CD14-positive monocyte (primary cell): Measurements from ENCODE around the gene NKD2. TPM values are rescaled to one million over a fixed set of nuclear protein-coding genes. Genes with fewer than 3 reads are reported as not detected.
A peak's percentile ranks its signal among the peaks of the same experiment; 100 is the strongest.

Source experiments
- DNase-seq, 3 donors: peaks; one replicate each; pipeline ENCODE4 v3.0.0-alpha.2; 2011 to 2022
- H2AFZ ChIP-seq: 2 replicates; pipeline ENCODE4 v1.6.0; 2012; ENCODE audit warnings: mild to moderate bottlenecking, low read depth, low read length, inconsistent platforms; ENCODE audit not compliant: insufficient read depth, poor library complexity, severe bottlenecking
- H3K27ac ChIP-seq, 2 donors: 1 replicate in 1 of 2; 2 replicates in 1 of 2; pipeline ENCODE4 v1.5.1; 2012 to 2013; ENCODE audit warnings: low read length in 2 of 2, control low read depth in 1 of 2, inconsistent platforms in 1 of 2, low read depth in 1 of 2, mild to moderate bottlenecking in 1 of 2
- H3K27me3 ChIP-seq, 2 donors: one replicate each; pipeline versions ENCODE4 v1.6.0 to v1.6.1; 2011 to 2013; ENCODE audit warnings: low read length in 2 of 2; ENCODE audit not compliant: control insufficient read depth in 2 of 2, insufficient read depth in 2 of 2
- H3K36me3 ChIP-seq, 2 donors: replicated peaks in 1 of 2; 1 replicate in 1 of 2; 2 replicates in 1 of 2; pipeline versions ENCODE4 v1.5.1 to v1.6.1; 2012 to 2013; ENCODE audit warnings: low read length in 2 of 2, control low read depth in 1 of 2, inconsistent platforms in 1 of 2, mild to moderate bottlenecking in 1 of 2; ENCODE audit not compliant: insufficient read depth in 2 of 2, control insufficient read depth in 1 of 2
- H3K4me1 ChIP-seq, 2 donors: 1 replicate in 1 of 2; 2 replicates in 1 of 2; pipeline versions ENCODE4 v1.5.1 to v1.6.1; 2012 to 2013; ENCODE audit warnings: low read length in 2 of 2, control low read depth in 1 of 2, inconsistent platforms in 1 of 2, mild to moderate bottlenecking in 1 of 2, moderate library complexity in 1 of 2; ENCODE audit not compliant: insufficient read depth in 2 of 2, control insufficient read depth in 1 of 2
- H3K4me2 ChIP-seq: replicated peaks from 2 replicates; pipeline ENCODE3; 2012; ENCODE audit warnings: low read length, moderate library complexity, mild to moderate bottlenecking; ENCODE audit not compliant: poor library complexity, severe bottlenecking; ENCODE audit errors: extremely low read depth
- H3K4me3 ChIP-seq, 3 experiments: fragments of 200-600 bp in 1 of 3; sonication (generic) in 1 of 3; replicated peaks in 1 of 3; 1 replicate in 2 of 3; 2 replicates in 1 of 3; pipeline ENCODE4 v1.5.1; 2011 to 2013; ENCODE audit warnings: low read length in 3 of 3, mild to moderate bottlenecking in 3 of 3, control low read depth in 2 of 3, low read depth in 2 of 3, inconsistent platforms in 1 of 3, moderate library complexity in 1 of 3
- H3K79me2 ChIP-seq: 2 replicates; pipeline ENCODE4 v1.6.0; 2012; ENCODE audit warnings: mild to moderate bottlenecking, control low read depth, inconsistent platforms, low read length, moderate library complexity; ENCODE audit not compliant: insufficient read depth
- H3K9ac ChIP-seq: 2 replicates; pipeline ENCODE4 v1.6.0; 2017; ENCODE audit warnings: low read length, mild to moderate bottlenecking; ENCODE audit not compliant: insufficient read depth, poor library complexity, severe bottlenecking
- H3K9me3 ChIP-seq, 2 donors: replicated peaks in 1 of 2; 1 replicate in 1 of 2; 2 replicates in 1 of 2; pipeline versions ENCODE4 v1.5.1 to v1.6.1; 2012 to 2013; ENCODE audit warnings: low read length in 2 of 2, control low read depth in 1 of 2; ENCODE audit not compliant: control insufficient read depth in 1 of 2, insufficient read depth in 1 of 2
- H4K20me1 ChIP-seq: 2 replicates; pipeline ENCODE4 v1.6.0; 2012; ENCODE audit warnings: mild to moderate bottlenecking, low read length, control low read depth, moderate library complexity; ENCODE audit not compliant: insufficient read depth
- H3K27ac Mint-ChIP-seq, 7 donors: one replicate each; pipeline ENCODE4 v1.8.0; 2020; ENCODE audit warnings: mild to moderate bottlenecking in 7 of 7, mixed read lengths in 7 of 7, moderate library complexity in 6 of 7, inconsistent platforms in 2 of 7
- H3K27me3 Mint-ChIP-seq, 3 donors: one replicate each; pipeline ENCODE4 v1.8.0; 2021 to 2022; ENCODE audit warnings: low read depth in 3 of 3, mild to moderate bottlenecking in 3 of 3, mixed read lengths in 3 of 3, moderate library complexity in 3 of 3, inconsistent platforms in 1 of 3
- H3K36me3 Mint-ChIP-seq, 2 donors: one replicate each; pipeline ENCODE4 v1.8.0; 2020; ENCODE audit warnings: mixed read lengths in 2 of 2, inconsistent platforms in 1 of 2, mild to moderate bottlenecking in 1 of 2
- H3K4me1 Mint-ChIP-seq: one replicate; pipeline ENCODE4 v1.8.0; 2020; ENCODE audit warnings: mild to moderate bottlenecking, mixed read lengths
- H3K4me3 Mint-ChIP-seq, 2 donors: one replicate each; pipeline ENCODE4 v1.8.0; 2020; ENCODE audit warnings: mild to moderate bottlenecking in 2 of 2, mixed read lengths in 2 of 2, moderate library complexity in 1 of 2
- H3K9me3 Mint-ChIP-seq, 7 donors: one replicate each; pipeline ENCODE4 v1.8.0; 2020 to 2022; ENCODE audit warnings: mixed read lengths in 7 of 7, mild to moderate bottlenecking in 6 of 7, moderate library complexity in 6 of 7, inconsistent platforms in 2 of 7
- WGBS: methylation state at CpG from one replicate; pipeline ENCODE4 v1.1.5; 2013; ENCODE audit warnings: missing lambda C conversion rate; ENCODE audit not compliant: insufficient coverage; 5-methylcytosine and 5-hydroxymethylcytosine counted together
- intact Hi-C, 2 donors: fragments of 100-400 bp; cut with micrococcal nuclease; formaldehyde crosslinking; loops; one replicate each; pipeline versions ENCODE4 v1.15.0 to v1.15.1; 2023
- polyA plus RNA-seq, 3 donors: library from polyadenylated mRNA; depleted of rRNA in 1 of 3; unstranded in 2 of 3; stranded (reverse) in 1 of 3; fragments of 300-500 nt in 2 of 3; fragments of >200 nt in 1 of 3; fragmentation: Illumina TruSeq in 2 of 3; gene quantifications; 1 replicate in 2 of 3; 2 replicates in 1 of 3; pipeline ENCODE4 v1.2.3, GENCODE V29; 2012 to 2021
- TF ChIP-seq, protein P1 (sequence below): fragments of 200-600 bp; IDR thresholded peaks from one replicate; pipeline ENCODE4 v1.8.0; 2022; ENCODE audit warnings: antibody characterized with exemption, mild to moderate bottlenecking

Gene NKD2
- polyA plus RNA-seq, 3 donors: not detected

DNA sequence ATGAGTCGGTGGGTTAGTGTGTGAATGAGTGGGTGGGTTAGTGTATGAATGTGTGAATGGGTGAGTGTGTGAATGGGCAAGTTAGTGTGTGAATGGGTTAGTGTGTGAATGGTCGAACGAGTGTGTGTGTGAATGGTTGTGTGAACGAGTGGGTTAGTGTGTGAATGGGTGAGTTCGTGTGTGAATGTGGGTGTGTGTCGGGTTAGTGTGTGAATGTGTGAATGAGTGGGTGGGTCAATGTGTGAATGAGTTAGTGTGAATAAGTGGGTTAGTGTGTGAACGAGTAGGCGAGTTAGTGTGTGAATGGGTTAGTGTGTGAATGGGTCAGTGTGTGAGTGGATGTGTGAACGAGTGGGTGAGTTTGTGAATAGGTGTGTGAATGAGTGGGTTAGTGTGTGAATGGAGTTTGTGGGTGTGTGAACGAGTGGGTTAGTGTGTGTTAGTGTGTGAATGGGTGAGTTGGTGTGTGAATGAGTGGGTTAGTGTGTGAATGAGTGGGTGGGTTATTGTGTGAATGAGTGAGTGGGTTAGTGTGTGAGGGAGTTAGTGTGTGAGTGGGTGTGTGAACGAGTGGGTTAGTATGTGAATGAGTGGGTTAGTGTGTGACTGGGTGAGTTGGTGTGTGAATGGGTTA is 38.8 kb downstream of the NKD2 start:
- H3K27me3 ChIP-seq: no peaks in the 10 kb centered on the region
- no peaks in the 10 kb centered on the region for H4K20me1 ChIP-seq
- H3K4me1 ChIP-seq: no peaks in the 10 kb centered on the region
- TF ChIP-seq, protein P1, sequence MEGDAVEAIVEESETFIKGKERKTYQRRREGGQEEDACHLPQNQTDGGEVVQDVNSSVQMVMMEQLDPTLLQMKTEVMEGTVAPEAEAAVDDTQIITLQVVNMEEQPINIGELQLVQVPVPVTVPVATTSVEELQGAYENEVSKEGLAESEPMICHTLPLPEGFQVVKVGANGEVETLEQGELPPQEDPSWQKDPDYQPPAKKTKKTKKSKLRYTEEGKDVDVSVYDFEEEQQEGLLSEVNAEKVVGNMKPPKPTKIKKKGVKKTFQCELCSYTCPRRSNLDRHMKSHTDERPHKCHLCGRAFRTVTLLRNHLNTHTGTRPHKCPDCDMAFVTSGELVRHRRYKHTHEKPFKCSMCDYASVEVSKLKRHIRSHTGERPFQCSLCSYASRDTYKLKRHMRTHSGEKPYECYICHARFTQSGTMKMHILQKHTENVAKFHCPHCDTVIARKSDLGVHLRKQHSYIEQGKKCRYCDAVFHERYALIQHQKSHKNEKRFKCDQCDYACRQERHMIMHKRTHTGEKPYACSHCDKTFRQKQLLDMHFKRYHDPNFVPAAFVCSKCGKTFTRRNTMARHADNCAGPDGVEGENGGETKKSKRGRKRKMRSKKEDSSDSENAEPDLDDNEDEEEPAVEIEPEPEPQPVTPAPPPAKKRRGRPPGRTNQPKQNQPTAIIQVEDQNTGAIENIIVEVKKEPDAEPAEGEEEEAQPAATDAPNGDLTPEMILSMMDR: no peak
- H3K9me3 ChIP-seq: peaks cover 0 to 22% of the 10 kb centered on the region in 2 donors
- peaks cover 12 to 14% of the 10 kb centered on the region in 2 donors for H3K36me3 Mint-ChIP-seq
- 91% methylated on average over 11 of the region's 11 CpGs for WGBS
- no peaks in the 10 kb centered on the region for H3K4me1 Mint-ChIP-seq
- H3K4me2 ChIP-seq: no peak overlapping the region
- H3K79me2 ChIP-seq: no peaks in the 10 kb centered on the region
- peaks cover 0 to 3% (median 3%) of the 10 kb centered on the region in 3 donors for H3K27me3 Mint-ChIP-seq
- no peak for DNase-seq
- peaks cover 4 to 57% (median 15%) of the 10 kb centered on the region in 7 donors for H3K9me3 Mint-ChIP-seq
- H3K9ac ChIP-seq: no peak overlapping the region
- peaks cover 8% of the 10 kb centered on the region in 2 donors for H3K36me3 ChIP-seq
- H3K4me3 ChIP-seq: no peak overlapping the region
- no peak overlapping the region for H3K4me3 Mint-ChIP-seq
- intact Hi-C loops: no loop called here
- H3K27ac ChIP-seq: no peak overlapping the region
- no peak overlapping the region for H2AFZ ChIP-seq
- H3K27ac Mint-ChIP-seq: no peak overlapping the region

DNA sequence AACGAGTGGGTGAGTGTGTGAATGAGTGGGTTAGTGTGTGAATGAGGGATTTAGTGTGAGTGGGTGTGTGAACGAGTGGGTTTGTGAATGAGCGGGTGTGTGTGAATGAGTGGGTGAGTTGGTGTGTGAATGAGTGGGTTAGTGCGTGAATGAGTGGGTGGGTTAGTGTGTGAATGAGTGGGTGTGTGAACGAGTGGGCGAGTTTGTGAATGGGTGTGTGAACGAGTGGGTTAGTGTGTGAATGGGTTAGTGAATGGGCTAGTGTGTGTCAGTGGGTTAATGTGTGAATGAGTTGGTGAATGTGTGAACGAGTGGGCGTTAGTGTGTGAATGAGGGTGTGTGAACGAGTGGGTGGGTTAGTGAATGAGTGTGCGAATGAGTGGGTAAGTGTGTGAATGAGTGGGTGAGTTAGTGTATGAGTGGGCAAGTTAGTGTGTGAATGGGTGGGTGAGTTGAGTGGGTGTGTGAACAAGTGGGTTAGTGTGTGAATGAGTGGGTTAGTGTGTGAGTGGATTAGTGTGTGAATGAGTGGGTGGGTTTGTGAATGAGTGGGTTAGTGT is 39.6 kb downstream of the NKD2 start:
- Mint-ChIP-seq H3K9me3 (peaks cover 4 to 51% (median 12%) of the 10 kb centered on the region in 7 donors), H3K36me3 (peaks cover 15 to 18% of the 10 kb centered on the region in 2 donors), H3K4me3 (no peak overlapping the region), H3K4me1 (no peaks in the 10 kb centered on the region), H3K27me3 (peaks cover 0 to 3% (median 2%) of the 10 kb centered on the region in 3 donors), H3K27ac (peak overlapping the region in 2 of 7 donors; percentile 1 to 10)
- no peaks in the 10 kb centered on the region for H3K27me3 ChIP-seq
- intact Hi-C loops: no loop called here
- peaks cover 0 to 22% of the 10 kb centered on the region in 2 donors for H3K9me3 ChIP-seq
- H3K79me2 ChIP-seq: no peaks in the 10 kb centered on the region
- no peak overlapping the region for H3K9ac ChIP-seq
- 99% methylated on average over 10 of the region's 11 CpGs for WGBS
- no peak overlapping the region for H3K4me2 ChIP-seq
- H3K4me1 ChIP-seq: no peaks in the 10 kb centered on the region
- H4K20me1 ChIP-seq: no peaks in the 10 kb centered on the region
- no peak overlapping the region for H2AFZ ChIP-seq
- peaks cover 9 to 16% of the 10 kb centered on the region in 2 donors for H3K36me3 ChIP-seq
- H3K27ac ChIP-seq: no peak overlapping the region
- no peak for DNase-seq
- H3K4me3 ChIP-seq: no peak overlapping the region
- TF ChIP-seq, protein P1: no peak
